NT2/D1 (cell line): ENCODE results near the gene COPS6.

Experiments used
- DNase-seq: peaks from one replicate; pipeline ENCODE4 v3.0.0-alpha.2; 2011; ENCODE audit warnings: low read depth, low spot score
- H3K27me3 ChIP-seq: 2 replicates; pipeline ENCODE4 v1.6.0; 2011; ENCODE audit warnings: mild to moderate bottlenecking; ENCODE audit not compliant: insufficient read length, insufficient read depth
- H3K36me3 ChIP-seq: 2 replicates; pipeline ENCODE4 v1.6.1; 2011; ENCODE audit warnings: mild to moderate bottlenecking, low read length, mixed read lengths; ENCODE audit not compliant: insufficient read depth, insufficient read length
- H3K4me1 ChIP-seq: 2 replicates; pipeline ENCODE4 v1.5.1; 2011; ENCODE audit not compliant: insufficient read depth, insufficient read length
- H3K4me3 ChIP-seq: 2 replicates; pipeline ENCODE4 v1.5.1; 2011; ENCODE audit warnings: low read depth; ENCODE audit not compliant: insufficient read length
- H3K9ac ChIP-seq: 2 replicates; pipeline ENCODE4 v1.6.0; 2011; ENCODE audit warnings: low read depth; ENCODE audit not compliant: insufficient read length
- H3K9me3 ChIP-seq: 2 replicates; pipeline ENCODE4 v1.5.1; 2011; ENCODE audit warnings: mild to moderate bottlenecking, low read length; ENCODE audit not compliant: insufficient read depth
- SUZ12 ChIP-seq: IDR thresholded peaks from 2 replicates; pipeline ENCODE4 v1.6.1; 2011; ENCODE audit not compliant: insufficient read length, insufficient read depth; ENCODE audit errors: extremely low read depth
- YY1 ChIP-seq: IDR thresholded peaks from 2 replicates; pipeline ENCODE4 v1.6.1; 2011; ENCODE audit not compliant: insufficient read length, insufficient read depth
- ZNF274 ChIP-seq: IDR thresholded peaks from 2 replicates; pipeline ENCODE4 v1.6.1; 2011; ENCODE audit warnings: mild to moderate bottlenecking, low read depth, low read length

COPS6 gene

DNA sequence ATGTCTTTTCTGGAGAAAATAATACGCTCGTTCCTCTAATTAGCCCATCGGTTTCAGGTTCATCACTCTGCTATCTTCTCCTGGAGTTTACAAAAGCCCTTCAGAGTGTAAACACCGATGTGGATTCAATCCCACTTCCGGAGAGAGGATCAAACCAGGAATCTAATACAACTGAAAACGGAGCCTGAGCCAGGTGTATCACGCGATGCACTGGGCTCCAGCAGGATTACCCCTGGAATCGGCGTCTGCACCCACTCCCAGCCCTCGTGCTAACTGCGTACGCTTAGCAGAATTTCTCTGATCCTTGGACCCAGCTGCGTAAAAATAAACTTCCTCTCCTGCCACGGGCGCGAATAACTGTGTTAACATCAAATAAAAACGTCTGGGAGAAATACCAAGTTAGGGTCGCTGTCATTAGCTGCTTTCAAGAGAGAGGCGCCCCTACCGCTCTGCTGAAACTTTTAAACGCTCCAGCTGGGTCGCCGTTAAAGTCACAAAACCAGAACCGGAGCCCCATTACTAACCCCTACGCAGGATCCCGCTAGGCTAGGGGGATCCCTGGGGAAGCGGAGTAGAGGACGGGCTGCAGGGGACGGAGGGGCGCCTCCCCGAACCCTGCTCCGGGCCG is 7.7 kb upstream of the COPS6 start:
- DNase-seq = no peak
- TF ChIP-seq YY1 = no peak
- TF ChIP-seq SUZ12 = no peak
- TF ChIP-seq ZNF274 = no peak
- no peaks in the 10 kb centered on the region for H3K27me3 ChIP-seq

DNA sequence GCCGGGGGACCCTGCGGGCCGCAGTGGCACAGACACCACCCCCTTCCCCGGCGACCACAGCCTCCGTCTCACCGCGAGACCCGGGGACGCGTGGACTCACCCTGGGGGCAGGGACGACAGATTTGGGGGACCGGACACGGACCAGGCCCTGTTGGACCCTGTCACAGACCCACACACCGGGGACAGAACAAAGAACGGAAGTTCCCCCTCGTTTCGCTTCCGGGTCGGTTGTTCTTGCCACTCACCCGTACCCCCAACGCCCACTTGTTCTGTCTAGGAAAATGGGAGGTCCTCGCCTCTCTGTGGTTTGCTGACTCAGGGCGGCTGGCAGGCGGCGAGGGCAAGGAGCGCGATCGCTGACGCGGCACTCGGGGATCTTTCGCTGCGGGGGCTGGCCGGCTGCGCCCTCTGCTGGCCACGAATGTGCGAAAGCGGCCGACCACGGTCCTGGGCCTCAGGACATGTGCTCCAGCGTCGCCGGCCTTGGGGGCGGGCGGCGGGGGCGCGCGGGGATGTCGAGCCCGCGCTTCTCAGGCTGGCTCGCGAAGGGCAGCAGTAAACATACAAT is 7.2 kb upstream of the COPS6 start, which contains the start of gene ZNF3:
Gene ZNF3, minus strand, starts transcription at position 189 of the 568 bp plus-strand sequence. CDS start 4,366 bp downstream, outside the sequence.
- Histone ChIP-seq H3K4me1 (peaks cover 3% of the 10 kb centered on the region), H3K36me3 (peaks cover 32% of the 10 kb centered on the region), H3K4me3 (peak within 1 kb of the TSS; percentile 95), H3K27me3 (no peaks in the 10 kb centered on the region), H3K9me3 (no peaks in the 10 kb centered on the region; the same call in 1 of the 2 replicates), H3K9ac (peak within 1 kb of the TSS; percentile 95)
- TF ChIP-seq YY1 = no peak
- TF ChIP-seq SUZ12 = no peak
- TF ChIP-seq ZNF274 = no peak
- peak; percentile 98 for DNase-seq

More for the DNA sequence above, 7.7 kb upstream of the COPS6 start:
- peak overlapping the region; percentile 95 for H3K9ac ChIP-seq
- H3K4me3 ChIP-seq = peak overlapping the region; percentile 95
- H3K9me3 ChIP-seq = no peaks in the 10 kb centered on the region; the same call in 1 of the 2 replicates
- H3K36me3 ChIP-seq = peaks cover 38% of the 10 kb centered on the region
- peaks cover 3% of the 10 kb centered on the region for H3K4me1 ChIP-seq

DNA sequence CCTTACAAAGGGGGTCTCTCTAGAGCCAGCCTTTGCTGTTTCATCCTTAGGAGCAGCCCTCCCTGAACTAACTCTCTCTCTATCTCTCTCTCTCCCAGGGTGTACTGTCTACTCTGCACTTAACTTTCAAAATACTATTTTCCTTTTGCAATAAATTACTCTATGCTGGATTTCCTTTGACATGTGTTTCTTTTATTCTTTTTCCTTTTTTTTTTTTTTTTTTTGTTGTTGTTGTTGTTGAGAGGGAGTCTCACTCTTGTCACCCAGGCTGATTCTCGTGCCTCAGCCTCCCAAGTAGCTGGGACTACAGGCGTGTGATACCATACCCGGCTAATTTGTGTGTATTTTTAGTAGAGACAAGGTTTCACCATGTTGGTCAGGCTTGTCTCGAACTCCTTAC is 5.8 kb upstream of the COPS6 start:
- TF ChIP-seq ZNF274 (no peak), SUZ12 (no peak), YY1 (no peak)
- H3K27me3 ChIP-seq = no peaks in the 10 kb centered on the region
- no peaks in the 10 kb centered on the region for H3K9me3 ChIP-seq
- H3K4me3 ChIP-seq = no peak overlapping the region
- H3K9ac ChIP-seq = no peak overlapping the region
- peaks cover 22% of the 10 kb centered on the region for H3K36me3 ChIP-seq
- DNase-seq = no peak
- peaks cover 3% of the 10 kb centered on the region for H3K4me1 ChIP-seq

DNA sequence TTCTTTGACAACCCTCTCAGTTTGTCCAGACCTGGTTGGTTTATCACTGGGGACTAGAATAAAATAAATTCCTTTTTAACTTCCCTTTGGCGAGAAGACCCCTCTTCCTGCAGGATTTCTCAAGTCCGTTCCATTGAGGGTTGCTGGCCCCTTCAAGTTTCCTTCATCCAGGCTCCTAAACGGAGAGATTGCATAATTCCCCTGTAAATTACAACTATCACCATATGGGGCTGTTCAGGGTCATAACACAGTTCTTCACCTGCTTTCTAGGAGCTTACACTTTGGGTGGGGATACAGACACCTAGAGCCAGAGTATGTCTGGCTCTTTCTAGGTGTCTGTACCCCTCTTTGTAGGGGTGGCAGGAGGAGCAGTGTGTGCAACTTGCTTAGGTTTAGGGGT is 3.3 kb upstream of the COPS6 start:
- no peaks in the 10 kb centered on the region for H3K27me3 ChIP-seq
- no peak for DNase-seq
- no peak overlapping the region for H3K9ac ChIP-seq
- no peaks in the 10 kb centered on the region for H3K4me1 ChIP-seq
- H3K4me3 ChIP-seq = no peak overlapping the region
- H3K36me3 ChIP-seq = peaks cover 5% of the 10 kb centered on the region
- TF ChIP-seq ZNF274 = no peak
- no peaks in the 10 kb centered on the region for H3K9me3 ChIP-seq

DNA sequence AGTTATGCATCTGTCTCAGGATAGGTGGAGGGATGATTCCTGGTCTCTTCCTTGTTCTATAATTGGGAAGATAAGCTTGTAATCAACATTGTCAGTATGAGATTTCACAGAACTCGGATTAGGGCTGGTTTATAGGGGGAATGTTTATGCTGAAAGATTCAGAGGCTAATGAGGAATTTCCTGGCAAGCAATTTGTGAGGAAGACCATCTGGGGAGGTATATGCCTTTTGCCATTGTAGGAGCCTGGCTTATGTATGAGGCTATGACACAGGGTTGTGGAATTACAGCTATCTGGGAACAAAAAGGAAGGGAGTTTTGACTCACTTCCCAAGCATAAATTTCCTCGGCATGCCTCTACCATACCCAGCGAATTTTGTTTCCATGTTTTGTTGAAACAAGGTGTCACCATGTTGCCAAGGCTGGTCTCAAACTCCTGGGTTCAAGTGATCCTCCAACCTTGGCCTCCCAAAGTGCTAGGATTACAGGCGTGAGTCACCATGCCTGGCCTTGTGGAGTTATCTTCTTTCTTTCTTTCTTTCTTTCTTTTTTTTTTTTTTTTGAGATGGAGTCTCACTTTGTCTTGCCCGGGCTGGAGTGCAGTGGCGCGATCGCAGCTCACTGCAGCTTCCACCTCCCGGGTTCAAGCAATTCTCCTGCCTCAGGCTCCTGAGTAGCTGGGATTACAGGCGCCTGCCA is 1.6 kb upstream of the COPS6 start:
- DNase-seq = no peak
- TF ChIP-seq YY1 = no peak
- no peak for TF ChIP-seq SUZ12
- no peak for TF ChIP-seq ZNF274

DNA sequence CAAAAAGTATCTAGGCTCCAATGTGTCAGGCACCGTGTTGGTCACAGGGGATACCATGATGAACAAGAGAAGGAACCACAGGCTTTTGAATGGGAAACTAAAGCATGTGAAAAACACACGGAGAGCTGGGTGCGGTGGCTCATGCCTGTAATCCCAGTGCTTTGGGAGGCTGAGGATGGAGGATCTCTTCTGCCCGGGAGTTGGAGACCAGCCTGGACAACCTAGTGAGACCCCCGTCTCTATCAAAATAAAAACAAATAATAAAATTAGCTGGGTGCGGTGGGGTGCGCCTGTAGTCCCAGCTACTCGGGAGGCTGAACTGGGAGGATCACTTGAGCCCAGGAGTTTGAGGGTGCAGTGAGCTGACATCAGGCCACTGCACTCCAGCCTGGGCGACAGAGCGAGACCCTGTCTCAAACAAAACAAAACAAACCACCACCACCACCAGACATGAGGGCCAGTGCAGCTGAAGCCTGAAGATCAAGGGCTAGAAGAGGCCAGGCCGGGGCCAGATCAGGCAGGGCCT is 611 bp upstream of the COPS6 start:
- Histone ChIP-seq H3K36me3 (peaks cover 31% of the 10 kb centered on the region), H3K27me3 (no peaks in the 10 kb centered on the region), H3K4me1 (peaks cover 2% of the 10 kb centered on the region), H3K4me3 (peak overlapping the region; percentile 89), H3K9ac (peak overlapping the region; percentile 93), H3K9me3 (no peaks in the 10 kb centered on the region)
- no peak for DNase-seq
- TF ChIP-seq SUZ12 = no peak
- no peak for TF ChIP-seq ZNF274
- no peak for TF ChIP-seq YY1

More for the DNA sequence above, 1.6 kb upstream of the COPS6 start:
- no peak overlapping the region for H3K9ac ChIP-seq
- no peaks in the 10 kb centered on the region for H3K9me3 ChIP-seq
- H3K27me3 ChIP-seq = no peaks in the 10 kb centered on the region
- peaks cover 2% of the 10 kb centered on the region for H3K4me1 ChIP-seq
- H3K4me3 ChIP-seq = no peak overlapping the region
- H3K36me3 ChIP-seq = peaks cover 22% of the 10 kb centered on the region

DNA sequence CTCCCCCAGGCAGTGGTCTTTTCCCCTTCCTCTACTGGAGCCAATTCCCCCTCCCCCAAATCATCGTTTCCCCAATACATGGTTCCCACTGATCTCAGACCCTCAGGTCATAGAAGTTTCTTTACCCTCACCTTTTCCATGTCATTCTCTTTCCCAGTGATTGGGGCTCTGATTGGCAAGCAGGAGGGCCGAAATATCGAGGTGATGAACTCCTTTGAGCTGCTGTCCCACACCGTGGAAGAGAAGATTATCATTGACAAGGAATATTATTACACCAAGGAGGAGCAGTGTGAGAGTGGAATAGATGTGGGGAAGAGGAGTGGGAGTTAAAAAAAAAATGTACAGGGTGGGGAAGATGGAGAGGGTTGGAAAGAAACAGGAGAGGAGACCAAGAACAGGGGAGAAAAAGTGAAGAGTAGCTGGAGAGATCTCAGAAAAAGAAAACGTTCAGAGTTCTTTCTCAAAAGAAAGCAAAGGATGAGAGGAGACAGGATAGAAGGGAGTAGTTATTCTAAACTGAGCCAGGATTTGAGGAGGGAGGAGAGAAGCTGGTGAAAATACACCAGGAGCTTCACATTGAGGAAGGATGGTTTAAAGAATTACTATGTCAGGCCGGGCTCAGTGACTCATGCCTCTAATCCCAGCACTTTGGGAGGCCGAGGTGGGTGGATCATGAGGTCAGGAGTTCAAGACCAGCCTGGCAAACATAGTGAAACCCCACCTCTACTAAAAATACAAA is 858 bp downstream of the COPS6 start:
- no peak for DNase-seq
- Histone ChIP-seq H3K9me3 (no peaks in the 10 kb centered on the region), H3K36me3 (peaks cover 46% of the 10 kb centered on the region), H3K27me3 (no peaks in the 10 kb centered on the region), H3K4me1 (peaks cover 2% of the 10 kb centered on the region), H3K4me3 (peak overlapping the region; percentile 89), H3K9ac (peak overlapping the region; percentile 93)
- no peak for TF ChIP-seq ZNF274
- TF ChIP-seq YY1 = no peak
- no peak for TF ChIP-seq SUZ12
